Ovary (tissue), 3 donors: ENCODE data around the gene SORBS1.

Source experiments
- POLR2A ChIP-seq: fragments of 450-650 bp; IDR thresholded peaks from one replicate; pipeline ENCODE4 v1.6.1; 2017; ENCODE audit warnings: antibody characterized with exemption, mild to moderate bottlenecking, moderate library complexity
- TF ChIP-seq, protein P1 (sequence below), 3 donors: fragments of 450-650 bp in 2 of 3; fragments of 200-600 bp in 1 of 3; IDR thresholded peaks; one replicate each; pipeline versions ENCODE4 v1.5.1 to v1.8.0; 2016 to 2022; ENCODE audit warnings: antibody characterized with exemption in 3 of 3, mild to moderate bottlenecking in 1 of 3
- donor health status: DM: no; HTN: no; CAD: no.

DNA sequence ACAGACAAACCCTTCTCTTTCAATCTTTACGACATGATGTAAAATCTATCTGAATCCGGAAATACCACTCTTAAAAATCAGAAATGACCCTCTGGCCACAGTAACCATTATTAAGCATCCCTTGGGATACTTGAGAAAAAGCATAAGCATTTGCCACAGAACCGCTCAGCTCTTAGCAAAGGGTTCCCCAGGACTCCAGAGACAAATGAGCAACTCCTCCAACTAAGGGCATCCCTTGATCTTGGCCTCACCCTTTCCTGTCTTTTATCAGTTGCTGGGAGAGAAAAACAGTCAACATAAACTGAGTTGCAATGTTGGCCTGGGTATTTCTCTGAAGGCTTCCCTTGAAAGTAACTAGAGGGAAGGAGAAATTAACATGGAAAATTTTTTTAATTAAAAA, 273.9 kb downstream of the SORBS1 start:
- TF ChIP-seq, protein P1, sequence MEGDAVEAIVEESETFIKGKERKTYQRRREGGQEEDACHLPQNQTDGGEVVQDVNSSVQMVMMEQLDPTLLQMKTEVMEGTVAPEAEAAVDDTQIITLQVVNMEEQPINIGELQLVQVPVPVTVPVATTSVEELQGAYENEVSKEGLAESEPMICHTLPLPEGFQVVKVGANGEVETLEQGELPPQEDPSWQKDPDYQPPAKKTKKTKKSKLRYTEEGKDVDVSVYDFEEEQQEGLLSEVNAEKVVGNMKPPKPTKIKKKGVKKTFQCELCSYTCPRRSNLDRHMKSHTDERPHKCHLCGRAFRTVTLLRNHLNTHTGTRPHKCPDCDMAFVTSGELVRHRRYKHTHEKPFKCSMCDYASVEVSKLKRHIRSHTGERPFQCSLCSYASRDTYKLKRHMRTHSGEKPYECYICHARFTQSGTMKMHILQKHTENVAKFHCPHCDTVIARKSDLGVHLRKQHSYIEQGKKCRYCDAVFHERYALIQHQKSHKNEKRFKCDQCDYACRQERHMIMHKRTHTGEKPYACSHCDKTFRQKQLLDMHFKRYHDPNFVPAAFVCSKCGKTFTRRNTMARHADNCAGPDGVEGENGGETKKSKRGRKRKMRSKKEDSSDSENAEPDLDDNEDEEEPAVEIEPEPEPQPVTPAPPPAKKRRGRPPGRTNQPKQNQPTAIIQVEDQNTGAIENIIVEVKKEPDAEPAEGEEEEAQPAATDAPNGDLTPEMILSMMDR (IDR thresholded peaks at IDR 0.05) = no peak
- no peak for TF ChIP-seq POLR2A
